ENCODE results near the gene GHRHR.

The GHRHR gene

GRCh38 chr7:31017032-31017675 is 53.4 kb downstream of the GHRHR start:
- DNase-seq, result no peak

- DNase-seq, result no peak
Observed at GRCh38 chr7:31017721-31018120, 54.0 kb downstream of the GHRHR start.

- DNase-seq, result no peak
Observed at GRCh38 chr7:31019509-31019908, 55.8 kb downstream of the GHRHR start.

GRCh38 chr7:31020161-31020560 is 56.4 kb downstream of the GHRHR start:
- DNase-seq, result no peak

GRCh38 chr7:31020652-31021051 is 56.9 kb downstream of the GHRHR start:
- DNase-seq, result no peak

- no peak for DNase-seq
Observed at GRCh38 chr7:31022117-31022516, 58.4 kb downstream of the GHRHR start.

- DNase-seq, result no peak
Observed at GRCh38 chr7:31022726-31023125, 59.0 kb downstream of the GHRHR start.

- no peak for DNase-seq
Observed at GRCh38 chr7:31023877-31024276, 60.1 kb downstream of the GHRHR start.

- DNase-seq, result no peak
Observed at GRCh38 chr7:31027161-31027965, 63.6 kb downstream of the GHRHR start.

GRCh38 chr7:31028006-31028405 is 64.3 kb downstream of the GHRHR start:
- DNase-seq, result no peak

- DNase-seq, result no peak
Observed at GRCh38 chr7:31028417-31028992, 64.8 kb downstream of the GHRHR start.

Data from NCI-H1105 (cell line).